ENCODE measurements around the gene IQCH. TPM values are rescaled to one million over a fixed set of nuclear protein-coding genes. Genes with fewer than 3 reads are reported as not detected.

Gene IQCH
- total and polyA plus RNA-seq, 9 donors: 0.54 to 10.0 (median 0.84) TPM

- TF ChIP-seq, protein P1, sequence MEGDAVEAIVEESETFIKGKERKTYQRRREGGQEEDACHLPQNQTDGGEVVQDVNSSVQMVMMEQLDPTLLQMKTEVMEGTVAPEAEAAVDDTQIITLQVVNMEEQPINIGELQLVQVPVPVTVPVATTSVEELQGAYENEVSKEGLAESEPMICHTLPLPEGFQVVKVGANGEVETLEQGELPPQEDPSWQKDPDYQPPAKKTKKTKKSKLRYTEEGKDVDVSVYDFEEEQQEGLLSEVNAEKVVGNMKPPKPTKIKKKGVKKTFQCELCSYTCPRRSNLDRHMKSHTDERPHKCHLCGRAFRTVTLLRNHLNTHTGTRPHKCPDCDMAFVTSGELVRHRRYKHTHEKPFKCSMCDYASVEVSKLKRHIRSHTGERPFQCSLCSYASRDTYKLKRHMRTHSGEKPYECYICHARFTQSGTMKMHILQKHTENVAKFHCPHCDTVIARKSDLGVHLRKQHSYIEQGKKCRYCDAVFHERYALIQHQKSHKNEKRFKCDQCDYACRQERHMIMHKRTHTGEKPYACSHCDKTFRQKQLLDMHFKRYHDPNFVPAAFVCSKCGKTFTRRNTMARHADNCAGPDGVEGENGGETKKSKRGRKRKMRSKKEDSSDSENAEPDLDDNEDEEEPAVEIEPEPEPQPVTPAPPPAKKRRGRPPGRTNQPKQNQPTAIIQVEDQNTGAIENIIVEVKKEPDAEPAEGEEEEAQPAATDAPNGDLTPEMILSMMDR (IDR thresholded peaks at IDR 0.05): no peak
- TF ChIP-seq POLR2A (IDR thresholded peaks at IDR 0.05) (no peak), EP300 (IDR thresholded peaks at IDR 0.05) (no peak)
- 88 to 97% (median 94%) methylated on average over 1 of the region's 1 CpG for WGBS, 3 donors
- no peak overlapping the region for H3K27ac ChIP-seq
- no peak overlapping the region for H3K4me3 ChIP-seq
- DNase-seq: no peak
- intact Hi-C loops (cut with DNase I): no loop called here
- H3K9me3 ChIP-seq: no peaks in the 10 kb centered on the region
- H3K27me3 ChIP-seq: no peaks in the 10 kb centered on the region
- no peaks in the 10 kb centered on the region for H3K4me1 ChIP-seq (ENCODE audit: insufficient read depth)
- no peaks in the 10 kb centered on the region for H3K36me3 ChIP-seq
Measured at GRCh38 chr15:67366904-67367303, 112.3 kb downstream of the IQCH start.

- H3K4me3 ChIP-seq: no peak overlapping the region
- no peak for DNase-seq
- H3K4me1 ChIP-seq (ENCODE audit: insufficient read depth): no peaks in the 10 kb centered on the region
- WGBS, 3 donors: 90 to 99% (median 94%) methylated on average over 2 of the region's 2 CpGs
- H3K9me3 ChIP-seq: no peaks in the 10 kb centered on the region
- intact Hi-C loops (cut with DNase I): no loop called here
- H3K27me3 ChIP-seq: no peaks in the 10 kb centered on the region
- H3K36me3 ChIP-seq: no peaks in the 10 kb centered on the region
- no peak overlapping the region for H3K27ac ChIP-seq
- no peak for TF ChIP-seq EP300 (IDR thresholded peaks at IDR 0.05)
- TF ChIP-seq, protein P1 (IDR thresholded peaks at IDR 0.05): no peak
- TF ChIP-seq POLR2A (IDR thresholded peaks at IDR 0.05): no peak
Measured at GRCh38 chr15:67369359-67369998, 114.9 kb downstream of the IQCH start.

DNA sequence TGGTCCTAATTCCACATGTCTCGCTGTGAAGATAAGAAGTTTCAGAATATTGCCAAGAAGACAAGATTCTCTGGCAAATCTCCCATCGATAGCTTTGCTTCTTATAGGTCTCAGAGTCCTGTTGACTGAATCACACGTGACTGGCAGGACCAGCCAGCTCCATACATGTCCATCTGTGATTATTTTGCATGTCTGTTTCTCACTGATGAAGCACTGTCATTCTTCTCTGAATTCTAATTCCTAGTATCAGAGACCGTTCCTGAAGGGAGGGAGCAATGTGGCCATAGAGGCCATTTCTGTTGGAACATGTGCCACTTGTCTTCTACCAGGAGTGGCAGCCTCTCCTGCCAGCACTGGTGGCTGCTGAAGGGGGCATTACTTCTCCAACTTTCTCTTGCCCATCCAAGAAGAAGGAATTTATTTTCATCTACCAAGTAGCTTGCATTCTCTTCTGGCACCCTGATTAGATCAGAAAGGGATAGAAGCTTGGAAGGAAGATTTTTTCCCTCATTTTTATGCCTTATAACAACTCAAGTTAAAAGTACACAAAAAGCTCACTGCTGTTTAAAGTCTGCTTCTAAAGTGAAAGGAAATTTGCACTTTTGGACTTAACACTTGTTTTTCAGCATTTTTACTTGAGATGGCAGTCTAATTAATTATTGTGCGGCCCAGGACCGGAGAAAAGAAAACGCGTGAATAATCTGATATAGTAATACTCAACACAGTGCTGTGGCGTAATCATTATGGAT is 115.8 kb downstream of the IQCH start:
- 80 to 90% (median 90%) methylated on average over 9 of the region's 9 CpGs for WGBS, 3 donors
- no peak for DNase-seq
- Histone ChIP-seq H3K4me3 (no peak overlapping the region), H3K4me1 (ENCODE audit: insufficient read depth) (no peaks in the 10 kb centered on the region), H3K27me3 (no peaks in the 10 kb centered on the region), H3K27ac (no peak overlapping the region), H3K9me3 (no peaks in the 10 kb centered on the region), H3K36me3 (no peaks in the 10 kb centered on the region)
- intact Hi-C loops (cut with DNase I): no loop called here
- TF ChIP-seq EP300 (IDR thresholded peaks at IDR 0.05): no peak
- no peak for TF ChIP-seq POLR2A (IDR thresholded peaks at IDR 0.05)
- TF ChIP-seq, protein P1 (IDR thresholded peaks at IDR 0.05): no peak

- TF ChIP-seq POLR2A (IDR thresholded peaks at IDR 0.05) (no peak), EP300 (IDR thresholded peaks at IDR 0.05) (no peak)
- TF ChIP-seq, protein P1 (IDR thresholded peaks at IDR 0.05): no peak
- Histone ChIP-seq H3K27ac (no peak overlapping the region), H3K27me3 (no peaks in the 10 kb centered on the region), H3K4me1 (ENCODE audit: insufficient read depth) (no peaks in the 10 kb centered on the region), H3K36me3 (no peaks in the 10 kb centered on the region), H3K4me3 (no peak overlapping the region), H3K9me3 (no peaks in the 10 kb centered on the region)
- intact Hi-C loops (cut with DNase I): no loop called here
- 20 to 22% (median 21%) methylated on average over 8 of the region's 8 CpGs for WGBS, 3 donors
- DNase-seq: no peak
Measured at GRCh38 chr15:67372543-67372942, 118.0 kb downstream of the IQCH start.
